Right cardiac atrium (tissue), 5 donors: ENCODE measurements around the gene AGPAT3. TPM values are rescaled to one million over a fixed set of nuclear protein-coding genes. Genes with fewer than 3 reads are reported as not detected.

Experiments used
- ATAC-seq, 2 donors: fragments of 200-7000 bp; cut with Tn5 transposase; one replicate each; pipeline versions ENCODE4 v1.8.0 to v1.9.1; 2020; ENCODE audit warnings: moderate library complexity in 2 of 2, mild to moderate bottlenecking in 1 of 2
- DNase-seq, 3 donors: peaks; one replicate each; pipeline ENCODE4 v3.0.0-alpha.2; 2020
- H3K27ac ChIP-seq: one replicate; pipeline ENCODE4 v1.5.1; 2013; ENCODE audit warnings: mild to moderate bottlenecking, low read length, control low read depth, moderate library complexity
- H3K27me3 ChIP-seq: one replicate; pipeline ENCODE4 v1.6.1; 2013; ENCODE audit not compliant: control insufficient read depth, insufficient read depth
- H3K4me1 ChIP-seq: one replicate; pipeline ENCODE4 v1.6.1; 2013; ENCODE audit warnings: low read length; ENCODE audit not compliant: control insufficient read depth, insufficient read depth
- H3K4me3 ChIP-seq: one replicate; pipeline ENCODE4 v1.5.1; 2013; ENCODE audit warnings: low read length, control low read depth
- H3K9me3 ChIP-seq: one replicate; pipeline ENCODE4 v1.6.1; 2013; ENCODE audit warnings: low read length; ENCODE audit not compliant: control insufficient read depth
- WGBS: extraction: QIAGEN DNeasy Blood & Tissue Kit; methylation state at CpG from one replicate; pipeline ENCODE4 v1.1.7; 2013; 5-methylcytosine and 5-hydroxymethylcytosine counted together
- intact Hi-C, 4 donors: fragments of 100-400 bp; cut with DNase I; formaldehyde crosslinking; loops; one replicate each; pipeline versions ENCODE4 v1.11.0 to v1.14.0; 2022 to 2023
- polyA plus RNA-seq: library from polyadenylated mRNA; stranded (reverse); fragments of 200-250 nt; gene quantifications from one replicate; pipeline ENCODE4 v1.2.3, GENCODE V29; 2013
- total RNA-seq, 4 donors: library from RNA; stranded (reverse); fragmentation: NEBNext Ultra II Directional; extraction: Animal tissue kit (Norgen Biotek cat#: 25700); gene quantifications; one replicate each; pipeline ENCODE4 v1.2.1, GENCODE V29; 2021
- donor health status: healthy with polysubstance abuse.
- donor health status: DM: no; HTN: yes; CAD: no.
- donor health status: DM: no; HTN: no; CAD: no.
- donor health status: DM: no; HTN: yes; CAD: no; lungs with severe emphysema.
- donor health status: DM: yes; HTN: yes; CAD: no.

AGPAT3 gene
- total and polyA plus RNA-seq, 5 donors = 32.0 to 71.1 (median 58.6) TPM

- ATAC-seq = no peak
- no peaks in the 10 kb centered on the region for H3K27me3 ChIP-seq
- H3K4me1 ChIP-seq = peaks cover 16% of the 10 kb centered on the region
- H3K9me3 ChIP-seq = no peaks in the 10 kb centered on the region
- no peak overlapping the region for H3K27ac ChIP-seq
- intact Hi-C loops = no loop called here
- 83% methylated on average over 9 of the region's 9 CpGs for WGBS
- no peak overlapping the region for H3K4me3 ChIP-seq
- no peak for DNase-seq
These were observed 53.4 kb downstream of the AGPAT3 start for GRCh38 chr21:43918385-43918947.

- no peaks in the 10 kb centered on the region for H3K27me3 ChIP-seq
- DNase-seq = no peak
- no peak for ATAC-seq
- WGBS = 98% methylated on average over 7 of the region's 7 CpGs
- H3K4me1 ChIP-seq = peaks cover 17% of the 10 kb centered on the region
- no peak overlapping the region for H3K4me3 ChIP-seq
- H3K27ac ChIP-seq = no peak overlapping the region
- no peaks in the 10 kb centered on the region for H3K9me3 ChIP-seq
- intact Hi-C loops = no loop called here
These were observed 54.3 kb downstream of the AGPAT3 start for GRCh38 chr21:43919283-43919682.

GRCh38 chr21:43919871-43920801, 55.1 kb downstream of the AGPAT3 start:
- no peak overlapping the region for H3K27ac ChIP-seq

DNA sequence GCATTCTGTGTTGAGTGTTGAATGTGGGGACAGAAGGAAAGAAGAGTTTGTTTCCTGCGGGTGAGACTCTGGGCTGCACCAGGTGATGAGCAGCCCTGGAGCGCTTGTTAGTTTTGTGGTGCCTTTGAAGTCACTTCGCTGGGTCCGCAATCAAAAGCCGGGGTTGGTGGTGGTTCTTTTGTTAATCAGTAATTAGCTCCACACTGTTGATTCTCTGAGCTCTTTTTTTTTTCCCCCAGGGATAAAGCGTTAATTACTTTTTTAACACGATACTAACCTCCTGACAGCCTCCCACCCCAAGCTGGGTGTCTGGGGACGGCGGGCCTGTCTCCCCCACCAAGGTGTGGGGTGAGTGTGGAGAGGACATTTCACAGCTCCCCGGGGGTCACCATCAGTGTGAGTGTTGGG, 56.6 kb downstream of the AGPAT3 start:
- WGBS = 79% methylated on average over 10 of the region's 10 CpGs
- Histone ChIP-seq H3K4me3 (no peak overlapping the region), H3K27me3 (no peaks in the 10 kb centered on the region), H3K9me3 (no peaks in the 10 kb centered on the region), H3K4me1 (peaks cover 19% of the 10 kb centered on the region), H3K27ac (no peak overlapping the region)
- no peak for DNase-seq
- intact Hi-C loops = loop anchor here in 3 of 4 donors (5.0 to 10.0 kb wide), 3 partner anchors 39 to 117 kb away; partner anchors contain the start of gene AGPAT3 (in 1 of the 3)
- ATAC-seq = no peak

More at GRCh38 chr21:43919871-43920801, 55.1 kb downstream of the AGPAT3 start:
- no peaks in the 10 kb centered on the region for H3K9me3 ChIP-seq
- 85% methylated on average over 25 of the region's 25 CpGs for WGBS
- no peaks in the 10 kb centered on the region for H3K27me3 ChIP-seq
- ATAC-seq (no peak), DNase-seq (peak in 1 of 3 donors; percentile 34)
- H3K4me3 ChIP-seq = no peak overlapping the region
- peaks cover 17% of the 10 kb centered on the region for H3K4me1 ChIP-seq
- intact Hi-C loops = loop anchor here in 3 of 4 donors (5.0 to 10.0 kb wide), 3 partner anchors 38 to 115 kb away; partner anchors contain the start of gene AGPAT3 (in 1 of the 3)

GRCh38 chr21:43921979-43922945, 57.2 kb downstream of the AGPAT3 start:
- Histone ChIP-seq H3K27ac (no peak overlapping the region), H3K4me3 (no peak overlapping the region), H3K4me1 (peaks cover 19% of the 10 kb centered on the region), H3K9me3 (no peaks in the 10 kb centered on the region), H3K27me3 (no peaks in the 10 kb centered on the region)
- DNase-seq (peak in 2 of 3 donors; percentile 53 to 68), ATAC-seq (peak in 1 of 2 donors; percentile 1)
- WGBS = 68% methylated on average over 27 of the region's 27 CpGs
- intact Hi-C loops = loop anchor here in 3 of 4 donors (5.0 to 10.0 kb wide), 3 partner anchors 40 to 117 kb away; partner anchors contain the start of gene AGPAT3 (in 1 of the 3)

- Histone ChIP-seq H3K27me3 (no peaks in the 10 kb centered on the region), H3K4me3 (no peak overlapping the region), H3K27ac (no peak overlapping the region), H3K4me1 (peaks cover 24% of the 10 kb centered on the region), H3K9me3 (no peaks in the 10 kb centered on the region)
- ATAC-seq (peak; percentile 4 to 12), DNase-seq (peak in 2 of 3 donors; percentile 61 to 65)
- 76% methylated on average over 11 of the region's 11 CpGs for WGBS
- intact Hi-C loops = loop anchor here in 3 of 4 donors (5.0 to 10.0 kb wide), 3 partner anchors 41 to 118 kb away; partner anchors contain the start of gene AGPAT3 (in 1 of the 3)
These were observed 57.9 kb downstream of the AGPAT3 start for GRCh38 chr21:43922949-43923348.

DNA sequence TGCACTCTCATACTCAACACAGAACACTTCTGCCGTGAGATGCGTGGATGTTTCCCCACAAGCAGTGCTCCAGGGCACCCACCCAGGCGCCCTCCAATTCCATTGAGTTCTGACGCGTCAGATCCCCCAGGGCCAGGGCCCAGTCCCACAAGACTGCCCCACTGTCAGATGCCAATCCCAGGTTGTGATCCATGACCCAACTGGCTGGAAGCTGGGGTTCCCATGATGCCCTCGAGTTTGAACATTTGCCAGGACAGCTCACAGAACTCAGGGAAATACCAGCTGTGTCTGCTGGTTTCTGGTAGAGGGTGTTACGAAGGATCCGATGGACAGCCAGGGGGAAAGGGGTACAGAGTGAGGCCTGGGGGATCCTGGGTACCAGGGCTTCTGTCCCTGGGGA, 58.4 kb downstream of the AGPAT3 start:
- intact Hi-C loops = loop anchor here in 3 of 4 donors (5.0 to 10.0 kb wide), 3 partner anchors 41 to 119 kb away; partner anchors contain the start of gene AGPAT3 (in 1 of the 3)
- ATAC-seq = peak in 1 of 2 donors; percentile 5

GRCh38 chr21:43924421-43925095, 59.5 kb downstream of the AGPAT3 start:
- WGBS = 80% methylated on average over 25 of the region's 25 CpGs
- no peaks in the 10 kb centered on the region for H3K27me3 ChIP-seq
- no peak overlapping the region for H3K4me3 ChIP-seq
- H3K27ac ChIP-seq = peak overlapping the region; percentile 16
- intact Hi-C loops = loop anchor here in 3 of 4 donors (5.0 to 10.0 kb wide), 4 partner anchors 42 to 120 kb away; partner anchors contain the start of gene AGPAT3 (in 2 of the 3)
- H3K4me1 ChIP-seq = peaks cover 25% of the 10 kb centered on the region
- H3K9me3 ChIP-seq = no peaks in the 10 kb centered on the region
- no peak for ATAC-seq
- DNase-seq = peak in 2 of 3 donors; percentile 46 to 62

More for the DNA sequence above, 58.4 kb downstream of the AGPAT3 start:
- peak in 2 of 3 donors; percentile 41 to 56 for DNase-seq
- Histone ChIP-seq H3K4me3 (no peak overlapping the region), H3K27ac (no peak overlapping the region), H3K9me3 (no peaks in the 10 kb centered on the region), H3K4me1 (peaks cover 25% of the 10 kb centered on the region), H3K27me3 (no peaks in the 10 kb centered on the region)
- 64% methylated on average over 8 of the region's 8 CpGs for WGBS

DNA sequence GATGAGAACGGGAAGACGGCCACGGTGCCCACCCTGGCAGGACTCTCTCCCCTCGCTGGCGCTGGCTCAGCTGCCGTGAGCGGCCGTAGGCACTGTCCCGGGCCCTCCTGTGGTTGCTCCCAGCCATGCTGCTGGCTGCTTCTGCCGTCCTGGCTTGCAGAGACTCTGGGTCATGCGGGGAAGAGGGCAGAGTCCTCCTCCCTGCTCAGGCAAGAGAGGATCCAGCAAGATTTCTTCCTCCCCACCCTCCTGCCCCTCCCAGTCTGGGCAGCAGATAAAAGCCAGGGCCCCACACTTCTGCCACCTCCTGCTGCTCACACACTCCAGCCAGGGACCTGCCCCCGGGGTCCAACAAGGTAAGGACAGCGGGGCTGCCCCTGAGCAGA, 60.1 kb downstream of the AGPAT3 start:
- ATAC-seq (peak; percentile 26 to 31), DNase-seq (peak in 2 of 3 donors; percentile 46 to 69)
- no peaks in the 10 kb centered on the region for H3K9me3 ChIP-seq
- peak overlapping the region; percentile 16 for H3K27ac ChIP-seq
- no peak overlapping the region for H3K4me3 ChIP-seq
- peaks cover 25% of the 10 kb centered on the region for H3K4me1 ChIP-seq
- 55% methylated on average over 13 of the region's 13 CpGs for WGBS
- intact Hi-C loops = loop anchor here in 2 of 4 donors (5.0 to 10.0 kb wide), 3 partner anchors 58 to 120 kb away; partner anchors contain the start of gene AGPAT3 (in 2 of the 2)
- no peaks in the 10 kb centered on the region for H3K27me3 ChIP-seq
